ENCODE data around the gene CAMK2N2.

- TF ChIP-seq POLR2AphosphoS5 (IDR thresholded peaks at IDR 0.05; ENCODE audit: low read depth, low read length): no peak
- TF ChIP-seq, protein P1, sequence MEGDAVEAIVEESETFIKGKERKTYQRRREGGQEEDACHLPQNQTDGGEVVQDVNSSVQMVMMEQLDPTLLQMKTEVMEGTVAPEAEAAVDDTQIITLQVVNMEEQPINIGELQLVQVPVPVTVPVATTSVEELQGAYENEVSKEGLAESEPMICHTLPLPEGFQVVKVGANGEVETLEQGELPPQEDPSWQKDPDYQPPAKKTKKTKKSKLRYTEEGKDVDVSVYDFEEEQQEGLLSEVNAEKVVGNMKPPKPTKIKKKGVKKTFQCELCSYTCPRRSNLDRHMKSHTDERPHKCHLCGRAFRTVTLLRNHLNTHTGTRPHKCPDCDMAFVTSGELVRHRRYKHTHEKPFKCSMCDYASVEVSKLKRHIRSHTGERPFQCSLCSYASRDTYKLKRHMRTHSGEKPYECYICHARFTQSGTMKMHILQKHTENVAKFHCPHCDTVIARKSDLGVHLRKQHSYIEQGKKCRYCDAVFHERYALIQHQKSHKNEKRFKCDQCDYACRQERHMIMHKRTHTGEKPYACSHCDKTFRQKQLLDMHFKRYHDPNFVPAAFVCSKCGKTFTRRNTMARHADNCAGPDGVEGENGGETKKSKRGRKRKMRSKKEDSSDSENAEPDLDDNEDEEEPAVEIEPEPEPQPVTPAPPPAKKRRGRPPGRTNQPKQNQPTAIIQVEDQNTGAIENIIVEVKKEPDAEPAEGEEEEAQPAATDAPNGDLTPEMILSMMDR (IDR thresholded peaks at IDR 0.05): no peak
These were observed 23.5 kb downstream of the CAMK2N2 start for GRCh38 chr3:184237807-184238206.
